ENCODE results near the gene FHOD3. TPM values are rescaled to one million over a fixed set of nuclear protein-coding genes. Genes with fewer than 3 reads are reported as not detected.

Gene FHOD3
- total RNA-seq, 1 donor from 2014 or later = 16.3 TPM

DNA sequence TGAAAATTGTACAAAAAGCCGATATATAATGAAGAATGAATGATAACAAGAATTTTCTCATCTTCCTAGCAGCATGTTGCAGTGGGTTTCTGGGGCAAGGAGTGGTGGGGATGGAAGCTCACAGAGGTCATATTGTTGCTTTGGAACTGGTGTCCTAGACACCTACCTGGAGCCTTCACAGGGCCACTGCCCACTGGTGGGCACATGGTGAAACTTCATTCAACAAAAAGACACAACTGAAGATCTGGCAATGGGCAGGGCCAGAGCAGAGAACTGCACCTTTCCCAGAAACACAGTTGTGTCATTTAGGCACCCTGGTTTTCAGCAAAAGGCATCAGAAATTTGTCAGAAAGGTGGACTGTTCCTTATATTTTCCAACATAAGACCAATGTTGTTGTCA lies 115.3 kb downstream of the FHOD3 start:
- Mint-ChIP-seq H3K9me3 (no peaks in the 10 kb centered on the region), H3K4me1 (peaks cover 9% of the 10 kb centered on the region), H3K27ac (no peak overlapping the region)

DNA sequence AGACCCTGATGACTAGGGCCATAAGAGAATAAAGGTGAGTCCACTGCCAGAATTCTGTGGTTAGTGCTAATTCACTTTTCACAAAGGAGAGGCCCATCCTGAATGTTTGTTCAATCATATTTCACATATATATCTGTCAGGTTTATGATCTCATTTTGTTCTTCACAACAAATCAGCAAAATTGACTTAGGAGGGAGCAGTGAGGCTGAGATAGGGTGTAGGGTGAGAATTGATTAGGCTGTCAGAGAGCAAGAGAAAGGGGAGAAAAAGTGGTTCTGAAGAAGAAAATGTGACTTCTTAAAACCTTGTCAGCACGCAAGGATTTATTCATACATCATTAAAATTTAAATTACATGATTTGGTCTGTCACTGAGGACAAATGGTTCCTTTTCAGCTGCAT lies 117.7 kb downstream of the FHOD3 start:
- H3K36me3 Mint-ChIP-seq = no peaks in the 10 kb centered on the region
- TF ChIP-seq, protein P1, sequence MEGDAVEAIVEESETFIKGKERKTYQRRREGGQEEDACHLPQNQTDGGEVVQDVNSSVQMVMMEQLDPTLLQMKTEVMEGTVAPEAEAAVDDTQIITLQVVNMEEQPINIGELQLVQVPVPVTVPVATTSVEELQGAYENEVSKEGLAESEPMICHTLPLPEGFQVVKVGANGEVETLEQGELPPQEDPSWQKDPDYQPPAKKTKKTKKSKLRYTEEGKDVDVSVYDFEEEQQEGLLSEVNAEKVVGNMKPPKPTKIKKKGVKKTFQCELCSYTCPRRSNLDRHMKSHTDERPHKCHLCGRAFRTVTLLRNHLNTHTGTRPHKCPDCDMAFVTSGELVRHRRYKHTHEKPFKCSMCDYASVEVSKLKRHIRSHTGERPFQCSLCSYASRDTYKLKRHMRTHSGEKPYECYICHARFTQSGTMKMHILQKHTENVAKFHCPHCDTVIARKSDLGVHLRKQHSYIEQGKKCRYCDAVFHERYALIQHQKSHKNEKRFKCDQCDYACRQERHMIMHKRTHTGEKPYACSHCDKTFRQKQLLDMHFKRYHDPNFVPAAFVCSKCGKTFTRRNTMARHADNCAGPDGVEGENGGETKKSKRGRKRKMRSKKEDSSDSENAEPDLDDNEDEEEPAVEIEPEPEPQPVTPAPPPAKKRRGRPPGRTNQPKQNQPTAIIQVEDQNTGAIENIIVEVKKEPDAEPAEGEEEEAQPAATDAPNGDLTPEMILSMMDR (IDR thresholded peaks at IDR 0.05; ENCODE audit: unreplicated experiment) = no peak
- DNase-seq (ENCODE audit: low spot score in 2 of 2, unreplicated experiment in 2 of 2) = no peak
- no peak overlapping the region for H3K4me3 Mint-ChIP-seq
- no peak overlapping the region for H3K27ac Mint-ChIP-seq
- H3K27me3 Mint-ChIP-seq (ENCODE audit: low read depth) = no peaks in the 10 kb centered on the region
- no peaks in the 10 kb centered on the region for H3K9me3 Mint-ChIP-seq
- H3K4me1 Mint-ChIP-seq = peaks cover 9% of the 10 kb centered on the region

More for the DNA sequence above, 115.3 kb downstream of the FHOD3 start:
- TF ChIP-seq, protein P1 (IDR thresholded peaks at IDR 0.05; ENCODE audit: unreplicated experiment) = peak; percentile 33
- no peak for DNase-seq (ENCODE audit: low spot score in 2 of 2, unreplicated experiment in 2 of 2)
- no peaks in the 10 kb centered on the region for H3K36me3 Mint-ChIP-seq
- no peaks in the 10 kb centered on the region for H3K27me3 Mint-ChIP-seq (ENCODE audit: low read depth)
- no peak overlapping the region for H3K4me3 Mint-ChIP-seq

DNA sequence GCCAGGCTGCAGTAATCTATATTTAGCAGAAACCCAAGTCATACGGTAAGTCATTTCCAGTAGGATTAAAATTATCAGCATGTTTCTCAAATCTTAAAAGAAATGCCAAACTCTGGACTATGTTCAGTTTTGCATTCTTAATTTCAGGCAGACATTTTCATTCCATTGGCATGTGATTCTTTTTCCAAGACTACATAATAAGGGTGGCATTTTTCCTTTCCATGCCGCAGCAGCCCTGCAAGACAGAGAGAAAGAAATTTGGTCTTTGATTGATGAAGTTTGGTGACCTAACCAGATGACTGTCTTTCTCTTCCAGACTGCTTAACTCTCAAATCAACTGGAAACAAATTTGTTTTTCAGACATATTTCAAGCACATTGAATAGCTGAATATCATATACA lies 118.1 kb downstream of the FHOD3 start:
- Mint-ChIP-seq H3K27ac (no peak overlapping the region), H3K27me3 (ENCODE audit: low read depth) (no peaks in the 10 kb centered on the region), H3K4me1 (peaks cover 9% of the 10 kb centered on the region), H3K36me3 (no peaks in the 10 kb centered on the region), H3K4me3 (no peak overlapping the region), H3K9me3 (no peaks in the 10 kb centered on the region)
- TF ChIP-seq, protein P1 (IDR thresholded peaks at IDR 0.05; ENCODE audit: unreplicated experiment) = no peak
- no peak for DNase-seq (ENCODE audit: low spot score in 2 of 2, unreplicated experiment in 2 of 2)

DNA sequence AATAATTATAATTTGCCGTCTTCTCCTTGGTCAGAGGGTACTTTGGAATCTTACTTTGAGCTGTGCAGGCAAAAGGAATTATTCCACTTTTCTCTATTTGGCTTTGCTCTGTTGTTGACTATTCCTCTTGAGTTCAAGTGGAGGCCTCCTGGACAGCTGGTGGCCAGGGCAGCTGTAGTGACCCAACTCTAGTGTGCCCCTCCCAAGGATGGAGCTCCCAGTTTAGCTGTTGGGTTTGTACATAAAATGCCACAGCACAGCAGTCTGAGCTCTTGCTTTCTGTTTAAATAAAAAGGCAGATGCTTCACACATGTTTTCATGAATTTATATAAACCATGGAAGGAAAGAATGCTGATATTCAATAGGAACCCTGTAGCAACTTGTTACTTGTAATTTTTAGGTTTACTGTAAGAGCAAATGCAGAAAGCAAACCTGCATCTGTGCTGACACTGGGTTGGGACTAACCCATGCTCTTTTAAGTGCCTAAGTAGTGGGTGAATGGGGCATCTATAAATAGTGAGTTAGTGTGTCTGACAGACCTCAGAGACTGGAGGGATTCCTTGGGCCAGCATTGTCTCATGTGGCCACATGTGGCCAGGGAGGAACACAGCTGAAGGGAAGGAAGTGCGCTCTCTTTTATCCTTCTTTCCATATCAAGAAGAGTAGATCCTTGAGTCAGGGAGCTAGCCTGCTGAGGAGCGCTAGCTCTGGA lies 121.8 kb downstream of the FHOD3 start:
- H3K4me1 Mint-ChIP-seq = peaks cover 9% of the 10 kb centered on the region
- TF ChIP-seq, protein P1 (IDR thresholded peaks at IDR 0.05; ENCODE audit: unreplicated experiment) = no peak
- no peaks in the 10 kb centered on the region for H3K27me3 Mint-ChIP-seq (ENCODE audit: low read depth)
- no peak for DNase-seq (ENCODE audit: low spot score in 2 of 2, unreplicated experiment in 2 of 2)
- H3K9me3 Mint-ChIP-seq = no peaks in the 10 kb centered on the region
- no peak overlapping the region for H3K4me3 Mint-ChIP-seq
- H3K27ac Mint-ChIP-seq = no peak overlapping the region
- H3K36me3 Mint-ChIP-seq = no peaks in the 10 kb centered on the region

DNA sequence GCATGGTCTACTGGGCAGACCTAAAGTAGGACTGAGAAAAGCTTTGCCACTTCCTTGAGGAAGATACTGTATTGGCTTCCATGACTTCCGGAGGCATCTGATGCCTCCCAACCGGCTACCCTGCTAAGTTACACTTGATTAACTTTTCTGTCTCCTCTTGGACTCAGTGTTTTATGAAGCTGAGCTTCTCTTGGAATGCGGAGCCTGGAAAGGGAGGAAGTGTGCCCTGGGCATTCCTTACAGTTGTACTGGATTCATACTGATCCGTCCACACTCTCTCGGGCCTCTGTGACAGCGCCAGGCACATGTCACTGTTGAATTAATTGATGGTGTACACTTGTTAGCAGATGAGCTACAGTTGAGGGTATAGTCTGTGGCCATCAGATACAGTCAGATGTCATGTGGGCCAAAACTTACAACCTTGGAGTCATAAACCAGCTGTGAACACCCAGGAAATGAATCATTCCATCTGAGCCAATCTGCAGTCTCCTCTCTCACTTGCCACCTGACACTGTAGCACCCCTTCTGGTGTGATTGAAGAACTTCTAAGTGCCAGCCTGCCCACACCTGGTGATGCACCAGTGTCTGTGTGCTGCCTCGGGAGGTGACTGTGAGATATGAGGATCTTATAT lies 122.5 kb downstream of the FHOD3 start:
- Mint-ChIP-seq H3K27me3 (ENCODE audit: low read depth) (no peaks in the 10 kb centered on the region), H3K9me3 (no peaks in the 10 kb centered on the region), H3K36me3 (no peaks in the 10 kb centered on the region), H3K4me1 (peaks cover 7% of the 10 kb centered on the region), H3K27ac (no peak overlapping the region), H3K4me3 (no peak overlapping the region)
- TF ChIP-seq, protein P1 (IDR thresholded peaks at IDR 0.05; ENCODE audit: unreplicated experiment) = no peak
- no peak for DNase-seq (ENCODE audit: low spot score in 2 of 2, unreplicated experiment in 2 of 2)
